Measurements from ENCODE around the gene RASL11A.

RASL11A gene

GRCh38 chr13:27304611-27305010 lies 34.0 kb downstream of the RASL11A start:
- DNase-seq (ENCODE audit: low read depth): no peak
- no peak overlapping the region for H3K4me3 ChIP-seq (ENCODE audit: low read depth, low read length)
- no peak for TF ChIP-seq CTCF (IDR thresholded peaks at IDR 0.05; ENCODE audit: insufficient read depth, low read depth, low read length, missing control alignments)

- DNase-seq (ENCODE audit: low read depth): no peak
- no peak overlapping the region for H3K4me3 ChIP-seq (ENCODE audit: low read depth, low read length)
- TF ChIP-seq CTCF (IDR thresholded peaks at IDR 0.05; ENCODE audit: insufficient read depth, low read depth, low read length, missing control alignments): no peak
Observed at GRCh38 chr13:27306364-27306763, 35.7 kb downstream of the RASL11A start.

- H3K4me3 ChIP-seq (ENCODE audit: low read depth, low read length): no peak overlapping the region
- TF ChIP-seq CTCF (IDR thresholded peaks at IDR 0.05; ENCODE audit: insufficient read depth, low read depth, low read length, missing control alignments): no peak
Observed at GRCh38 chr13:27308941-27309340, 38.3 kb downstream of the RASL11A start.

GRCh38 chr13:27309401-27309958 lies 38.9 kb downstream of the RASL11A start:
- DNase-seq (ENCODE audit: low read depth): no peak

More at GRCh38 chr13:27308941-27309340, 38.3 kb downstream of the RASL11A start:
- no peak for DNase-seq (ENCODE audit: low read depth)

GRCh38 chr13:27309967-27310598 lies 39.5 kb downstream of the RASL11A start:
- no peak for DNase-seq (ENCODE audit: low read depth)
- TF ChIP-seq CTCF (IDR thresholded peaks at IDR 0.05; ENCODE audit: insufficient read depth, low read depth, low read length, missing control alignments): no peak
- H3K4me3 ChIP-seq (ENCODE audit: low read depth, low read length): no peak overlapping the region

More at GRCh38 chr13:27309401-27309958, 38.9 kb downstream of the RASL11A start:
- no peak overlapping the region for H3K4me3 ChIP-seq (ENCODE audit: low read depth, low read length)
- TF ChIP-seq CTCF (IDR thresholded peaks at IDR 0.05; ENCODE audit: insufficient read depth, low read depth, low read length, missing control alignments): no peak

- no peak for TF ChIP-seq CTCF (IDR thresholded peaks at IDR 0.05; ENCODE audit: insufficient read depth, low read depth, low read length, missing control alignments)
- no peak for DNase-seq (ENCODE audit: low read depth)
- no peak overlapping the region for H3K4me3 ChIP-seq (ENCODE audit: low read depth, low read length)
Observed at GRCh38 chr13:27310946-27311345, 40.3 kb downstream of the RASL11A start.

All from GM12865 (cell line).